Fibroblast of lung (primary cell): ENCODE measurements around the gene PDE3B. TPM values are rescaled to one million over a fixed set of nuclear protein-coding genes. Genes with fewer than 3 reads are reported as not detected.
"Not testable (repeated sequence)": the region's sequence is repeated elsewhere in the genome, so short reads cannot be mapped to it uniquely, and the experiment has no call there.

Experiments used
- DNase-seq, 2 donors: peaks; one replicate each; pipeline versions ENCODE4 v3.0.0 to v3.0.0-alpha.2; 2010; ENCODE audit warnings: low read depth in 2 of 2
- H2AFZ ChIP-seq: 2 replicates; pipeline ENCODE4 v1.5.1; 2012; ENCODE audit warnings: low read length, control low read depth, inconsistent platforms
- H3K27ac ChIP-seq: 2 replicates; pipeline ENCODE4 v1.5.1; 2011; ENCODE audit warnings: low read length, control low read depth; ENCODE audit not compliant: insufficient read depth
- H3K27me3 ChIP-seq: 2 replicates; pipeline ENCODE4 v1.5.1; 2011; ENCODE audit warnings: mild to moderate bottlenecking, low read length; ENCODE audit not compliant: control insufficient read depth, insufficient read depth
- H3K36me3 ChIP-seq: 2 replicates; pipeline ENCODE4 v1.5.1; 2011; ENCODE audit warnings: low read length; ENCODE audit not compliant: control insufficient read depth, insufficient read depth
- H3K4me1 ChIP-seq: 2 replicates; pipeline ENCODE4 v1.5.1; 2011; ENCODE audit warnings: low read length; ENCODE audit not compliant: control insufficient read depth, insufficient read depth; ENCODE audit errors: extremely low read depth
- H3K4me2 ChIP-seq: 2 replicates; pipeline ENCODE4 v1.5.1; 2011; ENCODE audit warnings: low read length, control low read depth; ENCODE audit not compliant: insufficient read depth; ENCODE audit errors: extremely low read depth
- H3K4me3 ChIP-seq, 4 experiments: fragments of 200-600 bp in 1 of 4; sonication (generic) in 1 of 4; replicated peaks in 1 of 4; 2 replicates each; pipeline ENCODE4 v1.5.1; 2011 to 2016; ENCODE audit warnings: low read length in 4 of 4, low read depth in 3 of 4, mild to moderate bottlenecking in 3 of 4, control low read depth in 2 of 4, inconsistent platforms in 1 of 4, mixed read lengths in 1 of 4; ENCODE audit not compliant: insufficient read depth in 1 of 4; ENCODE audit errors: control extremely low read depth in 1 of 4
- H3K79me2 ChIP-seq: 2 replicates; pipeline ENCODE4 v1.5.1; 2012; ENCODE audit warnings: mild to moderate bottlenecking, low read length, inconsistent platforms; ENCODE audit not compliant: control insufficient read depth, insufficient read depth
- H3K9ac ChIP-seq: 2 replicates; pipeline ENCODE4 v1.5.1; 2011; ENCODE audit warnings: mild to moderate bottlenecking, low read length, control low read depth; ENCODE audit not compliant: insufficient read depth
- H3K9me3 ChIP-seq: 2 replicates; pipeline ENCODE4 v1.5.1; 2012; ENCODE audit warnings: low read depth, low read length; ENCODE audit not compliant: control insufficient read depth, insufficient read depth
- H4K20me1 ChIP-seq: 2 replicates; pipeline ENCODE4 v1.5.1; 2011; ENCODE audit warnings: low read length; ENCODE audit not compliant: control insufficient read depth, insufficient read depth; ENCODE audit errors: extremely low read depth
- CTCF ChIP-seq, 2 donors: IDR thresholded peaks in 1 of 2; conservative IDR thresholded peaks in 1 of 2; 1 replicate in 1 of 2; 2 replicates in 1 of 2; pipeline ENCODE4 v1.5.1; 2011 to 2012; ENCODE audit warnings: low read length in 2 of 2, control low read depth in 1 of 2, inconsistent platforms in 1 of 2, low read depth in 1 of 2, mild to moderate bottlenecking in 1 of 2
- EZH2 ChIP-seq: IDR thresholded peaks from 2 replicates; pipeline ENCODE4 v1.5.1; 2012; ENCODE audit warnings: low read length, control low read depth, mild to moderate bottlenecking; ENCODE audit errors: missing control alignments
- polyA plus RNA-seq, 2 donors: library from polyadenylated mRNA; depleted of rRNA in 1 of 2; stranded (reverse) in 1 of 2; unstranded in 1 of 2; fragments of >200 nt; gene quantifications; 2 replicates each; pipeline ENCODE4 v1.2.1, GENCODE V29; 2011 to 2012; ENCODE audit warnings: missing spikeins in 1 of 2
- total RNA-seq: library from RNA; depleted of rRNA; stranded (reverse); fragments of >200 nt; gene quantifications from 2 replicates; pipeline ENCODE4 v1.2.1, GENCODE V29; 2014

The PDE3B gene
- total and polyA plus RNA-seq, 2 donors (not counting 1 experiment from before 2014, with no cell fraction given): 0.43 to 11.2 TPM

DNA sequence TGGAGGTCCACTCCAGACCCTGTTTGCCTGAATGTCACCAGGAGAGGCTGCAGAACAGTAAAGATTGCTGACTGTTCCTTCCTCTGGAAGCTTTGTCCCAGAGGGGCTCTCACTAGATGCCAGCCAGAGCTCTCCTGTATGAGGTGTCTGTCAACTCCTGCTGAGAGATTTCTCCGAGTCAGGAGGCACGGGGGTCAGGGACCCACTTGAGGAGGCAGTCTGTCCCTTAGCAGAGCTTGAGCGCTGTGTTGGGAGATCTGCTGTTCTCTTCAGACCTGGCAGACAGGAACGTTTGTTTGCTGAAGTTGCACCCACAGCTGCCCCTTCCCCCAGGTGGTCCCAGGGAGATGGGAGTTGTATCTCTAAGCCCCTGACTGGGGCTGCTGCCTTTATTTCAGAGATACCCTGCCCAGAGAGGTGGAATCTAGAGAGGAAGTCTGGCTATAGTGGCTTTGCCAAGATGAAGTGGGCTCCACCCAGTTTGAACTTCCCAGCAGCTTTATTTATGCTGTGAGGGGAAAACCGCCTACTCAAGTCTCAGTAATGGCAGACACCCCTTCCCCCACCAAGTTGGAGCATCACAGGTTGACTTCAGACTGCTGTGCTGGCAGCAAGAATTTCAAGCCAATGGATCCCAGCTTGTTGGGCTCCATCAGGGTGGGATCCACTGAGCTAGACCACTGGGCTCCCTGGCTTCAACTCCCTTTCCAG, 99.4 kb downstream of the PDE3B start:
- Histone ChIP-seq H3K4me2 (no peak overlapping the region), H2AFZ (no peak overlapping the region), H3K36me3 (no peaks in the 10 kb centered on the region), H3K9ac (no peak overlapping the region), H3K9me3 (no peaks in the 10 kb centered on the region), H3K27me3 (no peaks in the 10 kb centered on the region), H3K4me1 (no peaks in the 10 kb centered on the region), H3K27ac (no peak overlapping the region), H3K79me2 (no peaks in the 10 kb centered on the region), H3K4me3 (no peak overlapping the region), H4K20me1 (no peaks in the 10 kb centered on the region)
- TF ChIP-seq CTCF (conservative IDR thresholded peaks at IDR 0.05 in 1 of 2, IDR thresholded peaks at IDR 0.05 in 1 of 2; ENCODE audit: low read depth in 1 of 2, low read length in 2 of 2) (no peak), EZH2 (no peak)
- no peak for DNase-seq

- not testable (repeated sequence) for H3K27ac ChIP-seq, H3K36me3 ChIP-seq, H3K27me3 ChIP-seq, H3K4me1 ChIP-seq, H2AFZ ChIP-seq, H3K4me3 ChIP-seq, H4K20me1 ChIP-seq, H3K4me2 ChIP-seq, H3K9me3 ChIP-seq, DNase-seq, H3K9ac ChIP-seq, H3K79me2 ChIP-seq
Observed at GRCh38 chr11:14743667-14744066, 100.1 kb downstream of the PDE3B start.

DNA sequence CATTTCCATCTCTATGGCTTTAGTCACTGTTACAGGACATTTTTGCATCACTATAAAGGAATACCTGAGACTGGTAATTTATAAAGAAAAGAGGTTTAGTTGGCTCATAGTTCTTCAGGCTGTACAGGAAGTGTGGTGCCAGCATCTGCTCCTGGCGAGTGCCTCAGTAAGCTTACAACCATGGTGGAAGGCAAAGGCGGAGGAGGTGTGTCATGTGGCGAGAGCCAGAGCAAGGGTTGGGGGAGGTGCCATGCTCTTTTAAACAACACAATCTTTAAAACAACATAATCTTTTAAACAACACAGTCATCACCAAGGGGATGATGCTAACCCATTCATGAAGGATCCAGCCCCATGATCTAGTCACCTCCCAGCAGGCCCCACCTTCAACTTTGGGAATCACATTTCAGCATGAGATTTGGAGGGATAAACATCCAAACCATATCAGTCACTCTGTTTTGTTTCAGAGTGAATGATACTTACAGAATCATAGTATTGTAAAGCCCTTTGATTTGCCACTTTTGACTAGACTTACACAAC, 103.3 kb downstream of the PDE3B start:
- no peak overlapping the region for H3K27ac ChIP-seq
- H3K27me3 ChIP-seq: no peaks in the 10 kb centered on the region
- H4K20me1 ChIP-seq: no peaks in the 10 kb centered on the region
- no peaks in the 10 kb centered on the region for H3K4me1 ChIP-seq
- H3K36me3 ChIP-seq: no peaks in the 10 kb centered on the region
- no peak for DNase-seq
- H3K4me3 ChIP-seq: no peak overlapping the region
- H3K79me2 ChIP-seq: no peaks in the 10 kb centered on the region
- TF ChIP-seq CTCF (conservative IDR thresholded peaks at IDR 0.05 in 1 of 2, IDR thresholded peaks at IDR 0.05 in 1 of 2; ENCODE audit: low read depth in 1 of 2, low read length in 2 of 2): no peak
- TF ChIP-seq EZH2: no peak
- H3K9ac ChIP-seq: no peak overlapping the region
- no peak overlapping the region for H2AFZ ChIP-seq
- H3K9me3 ChIP-seq: no peaks in the 10 kb centered on the region
- no peak overlapping the region for H3K4me2 ChIP-seq
